Adipocyte (in vitro differentiated cells): Measurements from ENCODE around the gene RAD54L2.

Experiments used
- DNase-seq: peaks from one replicate; pipeline ENCODE4 v3.0.0-alpha.2; 2015; ENCODE audit warnings: low read depth
- H3K27me3 ChIP-seq: replicated peaks from 2 replicates; pipeline ENCODE4 v1.7.0; 2013; ENCODE audit warnings: mild to moderate bottlenecking, low read length, moderate library complexity; ENCODE audit not compliant: control insufficient read depth, insufficient read depth
- H3K36me3 ChIP-seq: 2 replicates; pipeline ENCODE4 v1.7.0; 2013; ENCODE audit warnings: low read length, mild to moderate bottlenecking, moderate library complexity; ENCODE audit not compliant: control insufficient read depth, insufficient read depth, severe bottlenecking
- H3K4me1 ChIP-seq: 2 replicates; pipeline ENCODE4 v1.7.0; 2013; ENCODE audit warnings: mild to moderate bottlenecking, low read length, moderate library complexity; ENCODE audit not compliant: control insufficient read depth, insufficient read depth
- H3K4me3 ChIP-seq: 2 replicates; pipeline ENCODE4 v1.7.0; 2013; ENCODE audit warnings: mild to moderate bottlenecking, low read length, moderate library complexity
- H3K9ac ChIP-seq: 2 replicates; pipeline ENCODE4 v1.7.0; 2013; ENCODE audit warnings: mild to moderate bottlenecking, low read length, moderate library complexity
- H3K9me3 ChIP-seq: 2 replicates; pipeline ENCODE4 v1.7.0; 2013; ENCODE audit warnings: mild to moderate bottlenecking, low read length, moderate library complexity; ENCODE audit not compliant: control insufficient read depth

The RAD54L2 gene

DNA sequence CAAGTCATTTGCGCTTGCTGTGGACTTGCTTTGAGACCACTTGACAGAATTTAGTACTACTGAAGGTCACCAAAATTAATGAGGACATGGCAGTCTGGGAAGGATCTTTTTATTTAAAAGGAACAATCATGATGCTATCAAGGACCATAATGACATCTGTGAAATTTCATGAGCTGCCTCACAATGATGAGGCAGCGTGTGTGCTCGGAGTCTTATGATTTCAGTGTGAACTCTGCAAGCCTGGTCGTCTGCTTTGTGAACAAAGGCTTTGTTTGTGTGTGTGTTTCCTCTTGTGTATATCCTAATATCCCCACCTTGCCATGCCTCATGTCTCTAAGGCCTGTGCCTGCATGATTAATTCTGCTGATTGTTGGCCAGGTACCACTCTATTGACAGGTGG, 46.7 kb downstream of the RAD54L2 start:
- DNase-seq, result no peak
- H3K36me3 ChIP-seq, result peaks cover 5% of the 10 kb centered on the region
- H3K9me3 ChIP-seq, result no peaks in the 10 kb centered on the region
- H3K4me1 ChIP-seq, result peaks cover 10% of the 10 kb centered on the region
- H3K27me3 ChIP-seq, result no peaks in the 10 kb centered on the region
- H3K4me3 ChIP-seq, result no peak overlapping the region
- H3K9ac ChIP-seq, result no peak overlapping the region

DNA sequence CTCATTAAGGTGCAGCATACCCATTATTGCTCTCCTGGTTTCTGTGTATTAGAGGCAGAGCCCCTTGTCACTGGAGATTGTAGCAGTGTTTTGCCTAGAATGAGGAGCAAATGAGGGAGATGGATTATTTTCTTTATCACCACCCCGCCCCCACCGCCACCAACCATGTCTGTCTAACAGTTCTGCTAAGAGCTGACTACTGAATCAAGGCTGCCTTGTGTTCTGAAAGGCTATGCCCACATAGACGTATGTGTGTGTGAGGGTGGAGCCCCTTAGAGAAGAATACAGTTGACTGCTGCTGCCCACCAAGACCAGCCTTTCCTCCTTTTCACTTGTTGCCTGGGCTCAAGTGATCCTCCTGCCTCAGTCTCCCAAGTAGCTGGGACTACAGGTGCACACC, 47.4 kb downstream of the RAD54L2 start:
- no peak for DNase-seq
- Histone ChIP-seq H3K9me3 (no peaks in the 10 kb centered on the region), H3K36me3 (peaks cover 12% of the 10 kb centered on the region), H3K9ac (no peak overlapping the region), H3K4me1 (peaks cover 10% of the 10 kb centered on the region), H3K4me3 (no peak overlapping the region), H3K27me3 (no peaks in the 10 kb centered on the region)
